Lung (tissue), 12 donors: ENCODE data around the gene CAPZA1. TPM values are rescaled to one million over a fixed set of nuclear protein-coding genes. Genes with fewer than 3 reads are reported as not detected.

Experiments
- ATAC-seq: fragments of 200-7000 bp; cut with Tn5 transposase; one replicate; pipeline ENCODE4 v1.9.1; 2020; ENCODE audit warnings: moderate number of reproducible peaks; ENCODE audit not compliant: insufficient read depth, low FRiP score
- DNase-seq, 3 donors: peaks; one replicate each; pipeline ENCODE4 v3.0.0-alpha.2; 2013 to 2017
- H3K27ac ChIP-seq, 2 donors: one replicate each; pipeline ENCODE4 v1.5.1; 2013; ENCODE audit warnings: mild to moderate bottlenecking in 2 of 2, moderate library complexity in 2 of 2, control low read depth in 1 of 2, inconsistent platforms in 1 of 2, low read depth in 1 of 2, low read length in 1 of 2
- H3K27me3 ChIP-seq, 3 donors: one replicate each; pipeline ENCODE4 v1.5.1; 2013; ENCODE audit warnings: low read length in 2 of 3; ENCODE audit not compliant: control insufficient read depth in 3 of 3, insufficient read depth in 3 of 3
- H3K36me3 ChIP-seq, 4 donors: one replicate each; pipeline ENCODE4 v1.5.1; 2013; ENCODE audit warnings: low read length in 4 of 4, mild to moderate bottlenecking in 1 of 4, moderate library complexity in 1 of 4; ENCODE audit not compliant: control insufficient read depth in 4 of 4, insufficient read depth in 4 of 4
- H3K4me1 ChIP-seq, 5 donors: one replicate each; pipeline ENCODE4 v1.5.1; 2013; ENCODE audit warnings: low read length in 5 of 5, mild to moderate bottlenecking in 2 of 5, moderate library complexity in 1 of 5; ENCODE audit not compliant: control insufficient read depth in 5 of 5, insufficient read depth in 5 of 5
- H3K4me3 ChIP-seq: one replicate; pipeline ENCODE4 v1.5.1; 2013; ENCODE audit warnings: mild to moderate bottlenecking, control low read depth, moderate library complexity
- H3K9ac ChIP-seq, 2 donors: one replicate each; pipeline ENCODE4 v1.5.1; 2013; ENCODE audit warnings: low read length in 2 of 2, control low read depth in 1 of 2; ENCODE audit not compliant: insufficient read depth in 1 of 2
- H3K9me3 ChIP-seq, 4 donors: one replicate each; pipeline ENCODE4 v1.5.1; 2013; ENCODE audit warnings: low read length in 3 of 4, mild to moderate bottlenecking in 1 of 4, moderate library complexity in 1 of 4; ENCODE audit not compliant: control insufficient read depth in 4 of 4, insufficient read depth in 3 of 4
- CTCF ChIP-seq: IDR thresholded peaks from 2 replicates; pipeline ENCODE4 v1.5.1; 2012; ENCODE audit warnings: mild to moderate bottlenecking; ENCODE audit errors: control extremely low read depth, extremely low read depth
- WGBS, 2 donors: extraction: QIAGEN DNeasy Blood & Tissue Kit; methylation state at CpG; one replicate each; pipeline ENCODE4 v1.1.7; 2013; 5-methylcytosine and 5-hydroxymethylcytosine counted together
- polyA plus RNA-seq, 2 donors: library from polyadenylated mRNA; stranded (reverse); fragments of 200-250 nt; gene quantifications; one replicate each; pipeline ENCODE4 v1.2.1, GENCODE V29; 2013
- total RNA-seq, 2 donors: library from RNA; depleted of rRNA in 1 of 2; stranded (reverse); fragments of >200 nt in 1 of 2; gene quantifications; one replicate each; pipeline ENCODE4 v1.2.1, GENCODE V29; 2014 to 2021
- donor health status: control.
- donor health status: control.
- donor health status: Bipolar disorder and iron deficiency.
- donor health status: healthy.
- donor health status: DM: yes; HTN: yes; CAD: no.

The CAPZA1 gene
- total and polyA plus RNA-seq, 4 donors = 72.3 to 167 (median 106) TPM

DNA sequence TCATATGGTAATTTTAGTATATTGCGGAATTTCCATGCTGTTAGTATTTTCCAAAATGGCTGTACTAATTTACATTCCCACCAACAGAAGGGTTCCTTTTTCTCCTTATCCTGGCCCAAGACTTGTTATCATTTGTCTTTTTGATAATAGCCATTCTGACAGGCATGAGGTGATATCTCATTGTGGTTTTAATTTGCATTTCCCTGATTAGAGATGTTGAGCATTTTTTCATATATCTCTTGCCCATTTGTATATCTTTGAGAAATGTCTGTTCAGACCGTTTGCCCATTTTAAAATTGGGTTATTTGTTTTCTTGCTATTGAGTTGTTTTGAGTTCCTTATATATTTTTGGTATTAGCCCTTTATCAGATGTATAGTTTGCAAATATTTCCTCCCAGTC, 14.0 kb downstream of the CAPZA1 start:
- no peak for ATAC-seq
- 81 to 89% methylated on average over 2 of the region's 2 CpGs for whole genome bisulfite sequencing, 2 donors
- Histone ChIP-seq H3K9ac (no peak overlapping the region), H3K4me1 (peaks cover 0 to 8% (median 3%) of the 10 kb centered on the region in 5 donors), H3K27ac (no peak overlapping the region), H3K9me3 (no peaks in the 10 kb centered on the region), H3K4me3 (no peak overlapping the region), H3K27me3 (no peaks in the 10 kb centered on the region), H3K36me3 (peaks cover 0 to 5% (median 2%) of the 10 kb centered on the region in 4 donors)
- no peak for DNase-seq
- TF ChIP-seq CTCF = no peak

DNA sequence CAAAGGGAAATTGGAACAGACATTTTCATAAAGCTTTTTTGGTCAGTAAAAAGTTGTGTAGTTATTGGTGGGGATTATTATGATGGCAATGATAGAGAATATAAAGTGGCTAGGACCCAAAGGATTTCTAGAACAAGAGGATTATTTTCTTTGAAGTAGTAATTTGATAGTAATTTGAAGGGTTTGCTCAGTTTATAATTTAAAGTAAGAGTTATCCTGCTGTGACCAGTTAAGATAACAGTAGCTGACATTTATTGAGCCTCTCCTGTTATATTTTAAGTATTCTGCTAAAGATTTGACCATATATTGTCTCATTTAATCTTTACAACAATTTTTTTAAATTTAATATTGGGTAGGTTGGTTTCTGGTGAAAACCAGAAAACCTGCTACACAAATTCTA, 14.7 kb downstream of the CAPZA1 start:
- no peak for TF ChIP-seq CTCF
- H3K4me1 ChIP-seq = peaks cover 0 to 8% (median 3%) of the 10 kb centered on the region in 5 donors
- H3K9me3 ChIP-seq = no peaks in the 10 kb centered on the region
- no peak overlapping the region for H3K9ac ChIP-seq
- DNase-seq = no peak
- no peak overlapping the region for H3K27ac ChIP-seq
- H3K27me3 ChIP-seq = no peaks in the 10 kb centered on the region
- peaks cover 0 to 5% (median 2%) of the 10 kb centered on the region in 4 donors for H3K36me3 ChIP-seq
- no peak for ATAC-seq
- H3K4me3 ChIP-seq = no peak overlapping the region

DNA sequence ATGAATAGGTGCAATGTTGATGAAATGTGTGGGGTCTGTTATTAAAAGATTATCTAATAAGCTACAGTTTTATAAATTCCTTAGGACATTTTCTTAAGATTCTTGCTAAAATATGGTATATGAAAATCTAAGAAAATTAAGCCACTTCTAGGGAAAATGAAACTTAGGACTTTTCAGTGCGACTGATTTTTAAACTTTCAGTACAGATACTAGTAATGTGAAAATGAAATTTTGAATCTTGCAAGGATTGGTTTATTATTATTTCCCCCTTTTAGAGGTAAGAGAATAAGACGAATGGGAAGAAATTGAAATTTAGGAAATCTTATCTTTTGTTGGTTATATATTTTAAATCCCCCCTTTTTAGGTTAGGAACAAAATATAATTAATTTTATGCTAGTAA, 16.4 kb downstream of the CAPZA1 start:
- Histone ChIP-seq H3K36me3 (peaks cover 0 to under 1% (median 0%) of the 10 kb centered on the region in 4 donors), H3K4me1 (peaks cover 0 to 8% (median 3%) of the 10 kb centered on the region in 5 donors), H3K27me3 (no peaks in the 10 kb centered on the region), H3K4me3 (no peak overlapping the region), H3K27ac (no peak overlapping the region), H3K9me3 (no peaks in the 10 kb centered on the region), H3K9ac (no peak overlapping the region)
- WGBS, 2 donors = 74 to 81% methylated on average over 2 of the region's 2 CpGs
- no peak for TF ChIP-seq CTCF
- ATAC-seq (no peak), DNase-seq (no peak)

GRCh38 chr1:112636597-112637253, 17.1 kb downstream of the CAPZA1 start:
- DNase-seq = no peak
- ATAC-seq = no peak
- no peak overlapping the region for H3K9ac ChIP-seq
- H3K36me3 ChIP-seq = no peaks in the 10 kb centered on the region
- no peaks in the 10 kb centered on the region for H3K27me3 ChIP-seq
- H3K4me1 ChIP-seq = peaks cover 0 to 8% (median 5%) of the 10 kb centered on the region in 5 donors
- H3K9me3 ChIP-seq = no peaks in the 10 kb centered on the region
- H3K27ac ChIP-seq = no peak overlapping the region
- no peak for TF ChIP-seq CTCF
- H3K4me3 ChIP-seq = no peak overlapping the region
